ENCODE measurements around the gene PTDSS2. TPM values are rescaled to one million over a fixed set of nuclear protein-coding genes. Genes with fewer than 3 reads are reported as not detected.

Gene PTDSS2
- total and polyA plus RNA-seq, 8 donors: 11.6 to 264 (median 25.1) TPM

GRCh38 chr11:504053-504993 lies 54.2 kb downstream of the PTDSS2 start:
- peaks cover 26 to 37% (median 35%) of the 10 kb centered on the region in 4 donors for H3K36me3 ChIP-seq
- WGBS, 5 donors: 6 to 15% (median 11%) methylated on average over 27 to 72 of the region's 72 CpGs
- DNase-seq: peak; percentile 35 to 81
- no peaks in the 10 kb centered on the region for H3K9me3 ChIP-seq
- H3K4me1 ChIP-seq: peaks cover 35 to 62% (median 55%) of the 10 kb centered on the region in 4 donors
- no peak for TF ChIP-seq CTCF (IDR thresholded peaks at IDR 0.05)
- TF ChIP-seq POLR2A (IDR thresholded peaks at IDR 0.05): no peak
- TF ChIP-seq POLR2AphosphoS5 (IDR thresholded peaks at IDR 0.05): no peak
- TF ChIP-seq EP300 (IDR thresholded peaks at IDR 0.05): no peak
- H3K27ac ChIP-seq: peak overlapping the region in 4 of 5 donors; percentile 70 to 100 (median 98)
- H3K27me3 ChIP-seq: no peaks in the 10 kb centered on the region
- intact Hi-C loops (cut with DNase I; ENCODE audit: low total_unique reads): no loop called here
- H3K4me3 ChIP-seq: peak overlapping the region; percentile 48 to 61 (median 54)

GRCh38 chr11:504994-505344 lies 54.9 kb downstream of the PTDSS2 start:
- Histone ChIP-seq H3K4me1 (peaks cover 35 to 62% (median 55%) of the 10 kb centered on the region in 4 donors), H3K36me3 (peaks cover 19 to 34% (median 34%) of the 10 kb centered on the region in 4 donors), H3K9me3 (no peaks in the 10 kb centered on the region), H3K4me3 (peak overlapping the region; percentile 48 to 88 (median 58)), H3K27ac (peak overlapping the region in 4 of 5 donors; percentile 70 to 100 (median 98)), H3K27me3 (no peaks in the 10 kb centered on the region)
- DNase-seq: no peak
- WGBS, 5 donors: 61 to 66% (median 65%) methylated on average over 7 of the region's 7 CpGs
- intact Hi-C loops (cut with DNase I; ENCODE audit: low total_unique reads): no loop called here
- TF ChIP-seq EP300 (IDR thresholded peaks at IDR 0.05): no peak
- no peak for TF ChIP-seq CTCF (IDR thresholded peaks at IDR 0.05)
- TF ChIP-seq POLR2AphosphoS5 (IDR thresholded peaks at IDR 0.05): no peak

- no peaks in the 10 kb centered on the region for H3K9me3 ChIP-seq
- 0 to 1% (median 0%) methylated on average over 22 to 71 of the region's 71 CpGs for WGBS, 5 donors
- intact Hi-C loops (cut with DNase I; ENCODE audit: low total_unique reads): no loop called here
- TF ChIP-seq EP300 (IDR thresholded peaks at IDR 0.05): peak; percentile 54
- peak in 2 of 4 donors; percentile 29 to 37 for TF ChIP-seq POLR2A (IDR thresholded peaks at IDR 0.05)
- peak; percentile 83 to 92 (median 85) for TF ChIP-seq POLR2AphosphoS5 (IDR thresholded peaks at IDR 0.05)
- TF ChIP-seq CTCF (IDR thresholded peaks at IDR 0.05): peak in 1 of 7 experiments; percentile 24
- H3K36me3 ChIP-seq: peaks cover 6 to 33% (median 32%) of the 10 kb centered on the region in 4 donors
- DNase-seq: peak; percentile 98 to 99
- peaks cover 35 to 61% (median 55%) of the 10 kb centered on the region in 4 donors for H3K4me1 ChIP-seq
- H3K27ac ChIP-seq: peak overlapping the region; percentile 98 to 100 (median 99)
- no peaks in the 10 kb centered on the region for H3K27me3 ChIP-seq
- peak overlapping the region; percentile 56 to 88 (median 62) for H3K4me3 ChIP-seq
These were observed 56.3 kb downstream of the PTDSS2 start for GRCh38 chr11:506238-506994.

All from stomach (tissue), 9 donors.